LNCaP clone FGC (cell line): ENCODE results near the gene ARID5B.

Experiments used
- DNase-seq: peaks from one replicate; pipeline ENCODE4 v3.0.0-alpha.2; 2011; ENCODE audit warnings: low read depth
- H3K4me3 ChIP-seq: 2 replicates; pipeline ENCODE4 v1.5.1; 2011; ENCODE audit warnings: mild to moderate bottlenecking, low read depth, low read length, control low read depth
- CTCF ChIP-seq: IDR thresholded peaks from 2 replicates; pipeline ENCODE4 v1.5.1; 2012; ENCODE audit warnings: mild to moderate bottlenecking; ENCODE audit not compliant: control insufficient read depth, insufficient read depth; ENCODE audit errors: extremely low read depth

Gene ARID5B

DNA sequence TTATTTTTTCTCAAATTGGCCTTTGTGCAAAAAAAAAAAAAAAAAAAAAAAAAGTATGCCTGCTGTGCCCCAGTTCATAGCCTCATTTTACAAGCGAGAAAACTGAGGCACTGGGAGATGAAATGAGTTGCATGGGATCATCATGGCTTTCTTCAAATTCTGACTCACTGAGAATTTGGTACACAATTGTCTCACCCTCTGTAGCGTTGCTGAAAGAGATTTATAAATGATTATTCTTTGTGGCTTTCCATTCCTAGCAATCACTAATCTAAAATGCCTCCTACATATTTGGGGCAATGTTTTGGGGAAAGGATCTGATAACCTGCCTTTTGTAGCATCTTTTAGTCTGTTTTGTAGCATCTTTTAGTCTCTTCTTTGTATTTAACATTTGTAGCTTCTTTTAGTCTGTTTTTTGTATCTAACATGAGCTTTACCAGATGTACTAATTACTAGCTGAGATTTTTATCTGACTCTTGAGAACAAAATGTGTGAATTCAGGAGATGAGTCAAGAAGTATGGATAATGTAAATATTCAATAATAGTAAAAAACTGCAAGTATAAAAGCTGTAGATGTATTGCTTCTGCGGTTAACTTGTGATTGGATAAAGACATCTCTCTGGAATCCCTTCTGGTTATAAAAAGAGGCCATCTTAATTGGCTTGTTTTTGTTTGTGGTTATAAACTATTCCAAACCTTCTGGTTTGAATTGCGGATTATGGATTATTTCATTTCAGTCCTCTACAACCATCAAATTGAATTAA, 161.4 kb downstream of the ARID5B start:
- DNase-seq = no peak
- no peak for TF ChIP-seq CTCF
- no peak overlapping the region for H3K4me3 ChIP-seq

DNA sequence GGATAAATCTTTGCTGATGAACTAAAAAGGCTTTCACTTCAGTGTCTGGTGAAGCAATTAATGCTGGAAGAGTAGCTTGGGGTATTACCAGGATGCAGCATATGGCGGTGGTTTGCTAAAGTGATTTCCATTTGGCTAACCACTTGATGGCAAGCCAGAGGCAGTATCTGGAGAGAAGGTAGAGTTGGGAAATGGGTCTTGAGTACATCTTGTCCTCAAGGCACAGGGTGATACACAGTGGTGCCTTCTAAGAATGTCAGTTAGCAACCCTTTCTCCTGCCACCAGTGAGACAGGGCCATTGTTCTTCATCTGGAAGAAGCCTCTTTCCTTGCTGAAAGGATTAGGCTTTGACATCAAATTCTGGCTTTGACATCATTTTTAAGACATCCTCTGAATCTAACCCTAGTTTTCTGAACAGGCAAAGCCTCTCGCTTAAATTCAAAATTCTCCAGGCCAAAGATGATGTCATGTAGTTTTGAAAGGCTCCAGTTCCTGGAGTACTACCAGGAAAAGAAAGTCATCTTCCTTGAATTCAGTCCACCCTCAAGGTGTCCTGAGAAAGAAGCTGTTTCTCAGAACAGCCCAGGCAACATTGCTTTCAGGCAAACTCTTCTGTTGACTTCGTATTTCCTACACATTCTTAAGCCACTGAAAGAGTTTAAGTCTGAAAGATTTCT, 162.4 kb downstream of the ARID5B start:
- no peak for TF ChIP-seq CTCF
- H3K4me3 ChIP-seq = no peak overlapping the region
- DNase-seq = no peak

DNA sequence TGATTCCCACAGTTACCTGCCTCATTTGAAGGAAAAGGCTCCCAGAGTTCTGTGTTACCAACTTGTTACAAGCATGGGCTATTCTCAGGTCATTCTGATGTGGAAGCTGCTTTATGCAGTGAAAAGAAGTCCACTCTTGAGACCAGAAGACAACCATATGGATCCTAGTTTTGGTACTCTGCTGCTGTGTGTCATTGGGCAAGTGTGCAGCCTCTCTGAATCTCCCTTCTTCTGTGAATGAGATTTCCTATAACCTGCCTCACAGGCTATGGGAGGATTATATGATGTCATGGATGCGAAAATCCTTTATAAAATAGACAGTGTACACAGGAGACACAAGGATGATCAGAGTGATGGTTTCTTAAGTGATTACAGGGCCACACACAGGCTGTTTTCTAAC, 166.1 kb downstream of the ARID5B start:
- TF ChIP-seq CTCF = no peak
- H3K4me3 ChIP-seq = no peak overlapping the region
- DNase-seq = no peak

DNA sequence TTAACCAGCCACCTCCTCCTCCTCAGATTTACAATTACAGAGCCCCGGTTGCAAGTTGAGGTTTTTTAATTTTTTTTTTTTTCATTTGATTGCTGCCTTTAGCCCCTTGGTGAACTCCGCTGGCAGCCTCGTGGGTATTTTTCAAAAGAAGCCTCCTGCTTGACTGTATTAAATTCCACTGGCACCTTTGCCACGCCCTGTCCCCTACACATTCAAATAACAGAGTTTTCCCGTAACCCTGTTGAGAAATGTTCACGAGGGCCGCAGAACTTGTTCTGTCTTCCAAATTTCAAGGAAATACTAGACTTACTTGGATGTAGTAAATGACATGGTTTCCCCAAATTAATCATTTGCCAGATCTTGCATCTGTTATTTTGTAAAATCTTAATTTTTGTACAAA, 167.0 kb downstream of the ARID5B start:
- no peak for DNase-seq
- no peak overlapping the region for H3K4me3 ChIP-seq
- TF ChIP-seq CTCF = no peak

GRCh38 chr10:62069452-62070178, 168.1 kb downstream of the ARID5B start:
- H3K4me3 ChIP-seq = no peak overlapping the region
- no peak for DNase-seq
- no peak for TF ChIP-seq CTCF

DNA sequence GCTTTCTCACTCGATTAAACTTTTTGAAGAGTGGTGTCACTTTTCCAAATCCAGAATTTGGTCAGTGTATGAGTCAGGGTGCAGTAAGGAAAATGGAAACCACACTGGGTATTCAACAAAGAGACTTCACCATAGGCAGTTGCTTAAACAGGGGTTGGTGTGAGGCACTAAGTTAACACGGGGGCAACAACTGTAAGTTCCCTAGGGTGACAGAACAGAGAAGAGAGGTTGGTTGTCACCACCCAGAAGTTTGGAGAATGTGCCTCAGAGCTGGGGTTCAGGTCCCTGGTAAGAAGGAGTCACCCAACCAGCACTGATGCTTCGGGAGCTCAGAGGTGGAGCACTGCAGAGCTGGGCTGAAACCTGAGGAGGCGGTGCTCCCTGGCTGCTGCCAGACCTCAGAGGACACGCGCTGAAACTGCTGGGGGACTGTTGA, 170.4 kb downstream of the ARID5B start:
- no peak for DNase-seq
- H3K4me3 ChIP-seq = no peak overlapping the region
- no peak for TF ChIP-seq CTCF
